T-helper 22 cell (primary cell): ENCODE data around the gene GNLY.

Experiments
- DNase-seq: peaks from one replicate; pipeline ENCODE4 v3.0.0-alpha.2; 2020; ENCODE audit warnings: low read depth

The GNLY gene

GRCh38 chr2:85728883-85729824, 35.0 kb downstream of the GNLY start:
- peak; percentile 8 for DNase-seq

- no peak for DNase-seq
Measured at GRCh38 chr2:85729825-85730510, 35.8 kb downstream of the GNLY start.

DNA sequence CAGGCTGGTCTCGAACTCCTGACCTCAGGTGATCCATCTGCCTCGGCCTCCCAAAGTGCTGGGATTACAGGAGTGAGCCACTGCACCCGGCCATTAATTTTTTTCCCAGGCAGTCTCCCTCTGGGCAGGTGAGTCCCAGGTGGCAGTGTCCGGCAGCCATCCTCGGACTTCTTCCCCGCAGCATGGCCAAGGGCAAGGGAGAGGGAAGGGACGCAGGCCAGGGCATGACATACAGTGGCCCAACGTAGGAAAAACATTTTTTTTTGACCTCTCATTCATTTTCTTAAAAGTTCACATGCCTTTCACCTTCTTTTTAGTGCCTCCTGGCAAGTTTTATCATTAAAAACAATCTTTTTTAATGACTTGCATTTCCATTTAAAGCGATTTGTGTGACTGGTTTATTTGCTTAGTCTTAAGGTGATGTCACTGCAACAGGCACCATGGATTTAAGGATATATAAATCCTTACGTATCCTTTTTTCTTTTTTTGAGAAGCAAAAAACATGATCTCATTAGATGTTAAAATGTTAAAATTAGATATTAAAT, 36.6 kb downstream of the GNLY start:
- no peak for DNase-seq

- DNase-seq: no peak
Measured at GRCh38 chr2:85731606-85732005, 37.4 kb downstream of the GNLY start.

- no peak for DNase-seq
Measured at GRCh38 chr2:85732467-85733120, 38.4 kb downstream of the GNLY start.

DNA sequence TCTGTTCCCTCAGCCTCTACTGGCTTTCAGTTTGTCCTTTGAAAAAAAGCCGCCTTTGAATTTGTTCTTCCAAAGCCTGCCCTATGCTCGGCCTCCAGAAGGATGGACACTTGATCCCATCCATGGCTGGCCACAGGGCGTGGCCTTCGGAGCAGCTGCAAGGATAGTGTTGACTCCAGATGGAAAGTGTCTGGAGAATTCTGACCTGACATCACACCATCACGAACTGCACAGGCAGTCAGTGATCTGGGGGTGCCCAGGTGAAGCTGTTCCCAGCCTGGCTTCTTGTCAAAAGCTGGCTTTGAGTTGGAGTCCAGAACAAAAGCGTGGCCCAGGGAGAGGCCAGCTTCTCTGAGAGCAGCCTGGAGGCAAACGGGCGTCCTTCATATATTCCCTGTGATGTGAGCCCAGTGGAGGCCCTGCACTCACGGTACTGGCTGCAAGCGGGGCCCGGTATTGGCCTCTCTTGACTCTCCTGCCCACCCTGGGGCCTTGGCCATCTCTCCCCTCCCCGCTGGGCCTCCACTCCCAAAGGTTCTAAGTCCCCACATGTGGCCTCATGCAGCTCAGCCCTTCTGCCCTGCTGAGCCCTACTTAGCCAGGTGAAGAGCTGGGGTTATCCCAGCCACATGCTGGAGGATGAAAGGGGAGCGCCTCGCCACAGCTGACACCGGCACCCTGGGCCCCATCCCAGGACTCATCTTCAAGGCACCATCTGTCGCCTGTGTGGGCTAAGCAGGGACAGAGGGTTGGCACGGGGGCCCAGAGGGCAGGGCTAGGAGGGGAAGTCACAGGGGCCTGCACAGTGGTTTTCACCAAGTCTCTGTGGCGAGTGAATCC, 39.2 kb downstream of the GNLY start:
- DNase-seq: no peak

DNA sequence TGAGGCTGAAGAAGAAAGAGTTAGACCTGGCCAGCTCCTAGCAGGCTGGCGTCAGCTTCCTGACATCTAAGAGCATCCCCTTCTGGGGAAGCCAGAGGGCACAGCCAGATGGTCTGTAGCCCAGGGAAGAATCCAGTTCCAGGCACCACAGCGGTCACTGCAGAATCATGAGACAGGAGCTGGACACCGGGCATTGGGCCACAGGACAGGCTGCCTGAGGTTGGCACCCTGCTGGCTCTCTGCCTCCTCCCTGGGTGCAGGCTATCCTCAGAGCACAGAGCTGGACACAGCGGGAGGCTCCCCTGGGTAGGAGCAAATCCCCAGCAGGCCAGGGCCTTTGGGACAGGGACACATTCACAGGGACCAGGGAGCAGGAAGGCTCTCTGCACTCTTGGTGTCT, 39.9 kb downstream of the GNLY start:
- no peak for DNase-seq

GRCh38 chr2:85734942-85735608, 40.9 kb downstream of the GNLY start:
- no peak for DNase-seq

GRCh38 chr2:85735691-85736090, 41.5 kb downstream of the GNLY start:
- no peak for DNase-seq

DNA sequence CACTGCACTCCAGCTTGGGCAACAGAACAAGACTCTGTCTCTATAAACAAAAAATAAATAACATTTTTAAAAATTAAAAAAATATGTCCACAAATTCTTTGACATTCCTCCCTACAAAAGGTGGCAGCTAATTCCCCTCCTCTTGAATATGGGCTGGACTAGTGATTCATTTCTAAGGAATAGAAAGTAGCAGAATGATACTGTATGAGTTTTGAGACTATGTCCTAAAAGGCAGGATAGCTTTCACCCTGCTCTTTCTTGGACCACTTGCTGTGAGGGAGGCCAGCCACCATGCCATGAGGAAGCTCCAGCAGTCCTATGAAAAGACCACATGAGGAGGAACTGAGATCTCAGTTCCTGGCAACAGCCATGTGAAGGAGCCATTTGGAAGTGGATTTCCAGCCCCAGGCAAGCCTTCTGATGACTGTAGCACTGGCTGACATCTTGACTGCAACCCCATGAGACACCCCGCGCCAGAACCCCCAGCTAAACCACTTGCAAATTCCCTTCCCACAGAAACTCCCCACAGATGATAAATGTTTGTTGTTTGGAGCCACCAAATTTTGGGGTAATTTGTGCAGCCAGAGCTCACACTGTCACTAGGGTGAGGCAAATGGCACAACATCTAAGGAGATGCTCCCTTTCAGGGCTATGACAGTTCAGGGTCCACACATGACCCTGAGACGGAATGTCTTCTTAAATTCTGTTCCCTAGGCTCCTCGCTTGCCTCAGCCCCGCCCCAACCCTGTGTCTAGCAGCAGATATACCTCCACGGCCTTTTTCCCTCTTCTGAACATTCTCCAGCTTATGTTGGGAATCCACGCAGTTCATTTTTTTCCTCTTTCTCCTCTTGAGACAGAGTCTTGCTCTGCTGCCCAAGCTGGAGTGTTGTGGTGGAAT, 42.5 kb downstream of the GNLY start:
- no peak for DNase-seq

DNA sequence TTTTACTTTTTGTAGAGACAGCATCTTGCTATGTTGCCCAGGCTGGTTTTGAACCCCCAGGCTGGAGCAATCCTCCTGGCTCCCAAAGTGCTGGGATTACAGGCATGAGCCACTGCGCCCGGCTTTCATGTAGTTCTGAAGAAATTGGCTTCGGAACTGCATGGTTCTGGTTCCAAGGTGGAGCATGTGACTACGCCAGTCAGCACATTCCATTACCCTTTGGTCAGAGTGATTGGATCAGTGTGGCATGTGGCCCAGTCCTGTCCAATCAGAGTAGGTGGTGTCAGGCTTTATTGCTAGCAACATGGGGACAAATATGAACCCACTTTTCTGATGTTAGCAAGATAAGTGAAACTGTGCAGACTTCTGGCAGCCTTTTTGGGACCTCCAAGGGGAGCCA, 43.3 kb downstream of the GNLY start:
- DNase-seq: no peak

DNA sequence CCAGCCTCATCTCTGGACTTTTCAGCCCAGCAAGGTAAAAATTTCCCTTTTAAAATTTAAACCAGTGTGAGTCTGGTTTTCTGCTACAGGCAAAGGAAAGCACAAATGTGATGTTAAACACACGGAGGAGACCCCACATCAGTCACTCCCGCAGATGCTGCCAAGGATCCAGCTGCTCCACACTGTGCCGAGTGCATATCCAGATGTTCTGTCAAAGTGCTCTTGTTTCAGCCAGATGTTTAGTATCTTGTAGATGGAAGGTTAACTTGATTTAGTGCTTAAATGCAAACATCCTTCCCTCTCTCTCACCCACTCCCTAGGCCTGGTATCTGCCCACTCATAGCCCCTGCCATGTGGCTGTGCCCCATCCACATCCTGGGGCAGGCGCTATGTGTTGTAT, 43.8 kb downstream of the GNLY start:
- no peak for DNase-seq

- no peak for DNase-seq
Measured at GRCh38 chr2:85740193-85740592, 46.0 kb downstream of the GNLY start.

DNA sequence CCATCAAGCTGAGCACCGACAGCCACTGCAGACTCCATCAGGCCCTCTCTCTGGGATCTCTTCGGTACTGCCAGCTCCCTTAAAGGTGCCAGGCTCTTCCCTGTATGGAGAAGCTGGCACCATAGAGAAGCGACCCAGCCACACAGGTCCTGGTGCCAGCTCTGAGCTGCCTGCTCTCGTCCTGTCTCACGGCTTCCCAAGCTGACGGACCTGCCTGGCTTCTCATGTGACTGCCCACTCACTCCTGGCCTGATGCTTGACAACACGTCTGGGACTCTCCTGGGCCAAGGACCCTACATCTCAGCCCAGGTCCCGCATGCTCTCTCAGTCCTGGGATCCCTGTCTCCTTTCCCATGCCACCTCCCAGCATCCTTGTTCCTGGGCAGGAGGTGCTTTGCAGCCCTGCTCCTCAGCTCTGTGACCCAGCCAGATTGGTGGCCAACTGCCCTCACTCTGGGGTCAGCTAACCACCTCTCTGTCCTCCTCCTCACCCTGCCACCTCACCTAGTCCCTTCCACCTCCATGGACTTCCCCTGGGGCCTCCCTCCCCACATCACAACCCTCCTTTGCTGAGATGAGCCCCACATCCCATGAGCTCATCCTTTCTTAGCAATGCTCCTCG, 47.2 kb downstream of the GNLY start:
- no peak for DNase-seq

DNA sequence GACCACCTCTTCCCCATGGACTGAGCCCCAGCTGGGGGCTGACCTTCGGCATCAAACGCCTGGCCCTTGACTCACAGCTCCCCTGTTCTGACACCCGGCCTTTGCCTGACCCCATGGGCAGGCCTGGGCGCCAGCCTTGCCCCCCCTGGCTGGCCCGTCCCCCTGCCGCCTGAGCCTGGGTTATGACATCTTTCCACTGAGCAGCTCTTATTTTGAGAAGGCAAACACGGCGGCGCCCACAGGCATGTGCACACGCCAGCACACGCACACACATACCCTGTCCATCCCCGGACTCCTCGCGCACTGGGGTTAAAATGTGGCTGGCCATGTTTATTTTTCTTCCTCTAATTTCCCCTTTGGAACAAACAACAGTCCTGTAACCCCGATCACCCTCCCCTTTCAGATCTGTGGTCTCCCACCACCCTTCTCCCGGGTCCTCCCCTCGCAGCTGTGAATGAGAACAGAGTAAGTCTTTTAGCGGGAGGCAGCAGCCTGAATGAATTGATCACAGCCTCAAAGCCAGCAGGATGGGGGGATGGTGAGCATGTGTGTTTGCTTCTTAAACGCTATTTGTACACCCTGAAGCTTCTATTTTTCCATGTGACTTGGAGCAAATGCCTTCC, 47.8 kb downstream of the GNLY start:
- no peak for DNase-seq

DNA sequence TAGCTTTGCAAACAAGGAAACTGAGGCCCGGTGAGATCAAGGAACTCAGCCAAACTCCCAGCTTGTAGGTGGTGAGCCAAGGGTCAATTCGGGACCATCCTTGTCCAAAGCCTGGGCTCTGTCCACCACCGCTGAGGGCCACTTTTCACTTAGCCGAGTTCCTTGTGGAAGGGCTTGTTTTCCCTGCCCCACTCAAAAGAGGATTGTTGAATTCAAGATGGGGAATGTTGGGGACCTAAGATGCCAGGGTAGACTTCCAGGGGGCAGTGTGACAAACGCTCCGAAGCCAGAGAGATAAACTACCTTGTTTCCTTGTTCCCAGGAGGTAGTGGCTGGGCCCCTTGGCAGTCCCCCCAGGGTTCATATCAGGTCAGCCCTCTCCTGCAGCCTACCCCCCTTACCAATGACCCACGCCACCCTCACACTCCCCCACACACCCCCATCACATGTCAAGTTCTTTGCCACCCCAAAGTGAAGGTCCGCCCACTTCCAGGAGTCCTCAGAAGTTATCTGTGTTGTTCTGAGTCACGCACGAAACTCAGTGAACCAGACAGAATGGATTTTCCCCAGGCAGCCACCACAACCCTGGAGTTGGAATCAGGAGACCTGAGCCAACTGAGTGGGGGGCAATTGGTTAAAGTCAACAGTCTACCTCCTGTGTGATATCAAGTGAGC, 49.3 kb downstream of the GNLY start:
- DNase-seq: no peak

GRCh38 chr2:85744055-85744454, 49.9 kb downstream of the GNLY start:
- DNase-seq: no peak
